ENCODE results near the gene CEP162.
"Not testable (repeated sequence)": the region's sequence is repeated elsewhere in the genome, so short reads cannot be mapped to it uniquely, and the experiment has no call there.

The CEP162 gene

DNA sequence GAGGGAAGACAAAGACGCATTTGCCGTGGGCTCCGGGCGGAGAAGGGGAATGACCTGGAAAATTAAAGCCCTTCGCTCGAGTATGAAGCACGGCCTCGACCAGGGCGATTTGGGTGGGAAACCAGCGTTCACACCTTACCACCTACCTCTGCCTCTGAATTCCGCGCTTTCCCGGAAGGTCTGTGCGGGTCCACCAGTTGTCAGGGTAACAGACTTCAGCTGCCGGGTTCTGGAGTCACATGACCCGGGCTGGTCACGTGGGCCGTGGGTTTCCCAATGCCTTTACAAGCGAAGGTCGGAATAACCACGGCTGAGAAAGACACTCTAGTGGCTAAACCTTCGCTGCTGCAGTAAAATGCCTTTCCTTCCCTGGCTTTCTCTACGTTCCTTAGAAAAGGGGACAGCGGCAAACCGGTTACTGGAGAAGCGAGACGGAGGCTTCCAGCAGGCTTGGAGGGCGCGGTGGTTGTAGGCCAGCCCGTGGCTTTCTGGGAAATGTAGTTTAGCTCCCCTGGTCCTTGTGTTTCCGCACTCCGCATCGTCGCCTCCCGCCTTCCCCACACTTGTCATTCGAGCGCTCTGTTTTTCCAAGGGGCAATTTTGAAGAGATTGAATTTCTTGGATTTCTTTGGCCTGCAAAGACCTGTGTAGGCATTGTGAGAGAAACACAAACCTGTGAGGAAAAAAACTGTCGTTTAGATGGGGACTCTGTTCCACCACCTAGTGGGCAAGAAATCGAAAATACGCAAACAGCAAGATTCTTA lies at the start of gene CEP162:
Gene CEP162 (minus strand): TSS at position 210 of the 764 bp plus-strand sequence. CDS start 1,250 bp downstream, outside the sequence.
- DNase-seq (ENCODE audit: low read depth, low spot score), result peak; percentile 68

GRCh38 chr6:84274856-84275255 lies 47.4 kb upstream of the CEP162 start:
- no peak for DNase-seq (ENCODE audit: low read depth, low spot score)

- DNase-seq (ENCODE audit: low read depth, low spot score), result no peak
Observed at GRCh38 chr6:84273048-84273809, 45.8 kb upstream of the CEP162 start.

GRCh38 chr6:84272298-84272697 lies 44.9 kb upstream of the CEP162 start:
- no peak for DNase-seq (ENCODE audit: low read depth, low spot score)

DNA sequence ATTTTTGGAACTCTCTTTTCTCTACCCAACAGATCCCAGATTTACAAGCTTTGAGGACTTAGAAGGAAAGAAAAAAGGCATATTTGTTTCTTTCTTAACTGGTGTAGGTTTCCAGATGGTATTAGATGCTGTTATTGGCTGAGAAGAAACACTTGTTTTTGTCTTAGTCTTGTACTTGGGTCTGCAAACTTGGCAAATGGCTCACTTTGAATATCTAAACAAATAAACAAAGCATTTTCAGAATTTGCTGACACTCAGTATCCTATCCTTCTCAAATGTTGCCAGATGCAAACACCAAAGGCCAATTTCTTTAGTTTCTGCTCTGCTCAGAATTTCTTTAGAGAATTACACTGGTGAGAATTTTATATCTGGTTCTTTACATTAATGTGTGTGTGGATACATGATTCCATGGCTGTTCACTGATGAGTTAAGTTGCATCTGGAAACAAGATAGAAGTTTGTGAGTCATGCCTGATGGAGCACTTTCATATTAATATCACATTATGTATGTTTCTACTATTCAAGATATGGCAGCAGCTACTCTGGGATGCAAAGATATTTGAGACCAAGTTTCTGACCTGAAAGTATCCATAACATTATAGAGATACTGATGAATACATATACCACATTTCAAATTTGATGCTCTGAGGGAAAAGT lies 43.7 kb upstream of the CEP162 start:
- DNase-seq (ENCODE audit: low read depth, low spot score), result no peak

DNA sequence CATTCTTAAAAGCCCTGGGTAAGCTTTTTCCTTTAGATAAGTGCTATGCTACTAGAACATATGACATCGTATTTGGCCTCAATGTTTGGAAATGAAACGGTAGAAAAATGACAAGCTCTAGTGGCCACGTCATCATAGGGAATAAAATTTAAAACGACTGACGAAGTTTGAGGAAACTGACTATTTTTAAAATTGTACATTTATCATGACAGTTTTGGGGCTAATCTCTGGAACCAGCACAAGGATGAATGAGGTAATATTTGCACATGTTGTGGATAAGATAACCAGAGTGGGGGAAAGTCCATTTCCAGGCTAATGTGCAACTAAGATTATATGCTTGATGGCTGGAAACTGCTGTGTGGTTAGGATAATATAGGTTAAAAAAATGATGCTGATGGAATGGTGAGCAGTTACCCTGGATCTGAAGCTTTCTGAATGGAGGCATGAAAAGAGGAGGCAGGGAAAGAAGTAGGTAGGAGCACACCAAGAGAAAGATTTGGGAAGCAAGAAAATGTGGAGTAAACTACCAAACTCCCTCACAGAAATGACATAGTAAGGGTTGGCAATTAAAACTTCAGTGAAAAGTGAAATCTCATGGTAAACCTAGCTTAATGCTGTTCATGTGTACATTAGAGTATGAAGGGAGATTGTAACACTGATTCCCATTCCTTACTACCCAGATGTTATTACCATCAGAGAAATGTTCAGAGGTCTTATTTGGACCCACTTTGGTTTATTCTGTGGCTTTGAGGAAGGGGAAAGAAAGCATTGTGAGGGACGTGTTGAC lies 42.7 kb upstream of the CEP162 start:
- no peak for DNase-seq (ENCODE audit: low read depth, low spot score)

DNA sequence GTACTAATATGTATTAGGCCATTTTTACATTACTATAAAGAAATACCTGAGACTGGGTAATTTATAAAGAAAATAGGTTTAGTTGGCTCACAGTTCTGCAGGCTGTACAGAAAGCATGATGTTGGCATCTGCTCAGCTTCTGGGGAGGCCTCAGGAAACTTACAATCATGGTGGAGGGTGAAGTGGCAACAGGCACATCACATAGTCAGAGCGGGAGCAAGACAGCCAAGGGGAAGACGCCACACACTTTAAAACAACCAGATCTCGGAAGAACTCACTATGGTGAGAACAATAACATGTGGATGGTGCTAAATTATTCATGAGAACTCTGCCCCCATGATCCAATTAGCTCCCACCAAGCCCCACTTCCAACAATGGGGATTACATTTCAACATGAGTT lies 41.3 kb upstream of the CEP162 start:
- DNase-seq (ENCODE audit: low read depth, low spot score), result no peak

GRCh38 chr6:84263557-84263956 lies 36.1 kb upstream of the CEP162 start:
- DNase-seq (ENCODE audit: low read depth, low spot score), result no peak

DNA sequence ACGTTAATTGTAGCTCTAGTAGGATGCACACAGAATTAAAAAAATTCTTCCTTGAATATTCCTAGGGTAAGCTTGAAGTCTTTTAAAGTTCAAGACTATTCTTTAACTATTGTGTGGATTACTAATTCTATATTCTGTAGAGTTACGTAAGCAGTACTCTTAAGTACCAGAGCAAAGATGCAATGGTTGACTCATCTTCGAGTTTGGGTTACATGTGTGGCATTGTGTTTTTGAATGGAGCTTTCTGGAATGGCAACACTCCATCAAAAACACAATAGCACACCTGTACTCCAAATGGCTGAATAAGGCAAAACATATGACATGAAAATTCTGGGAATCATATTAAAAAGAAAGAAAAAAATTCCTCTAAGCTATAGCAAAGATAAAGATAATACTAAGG lies 33.5 kb upstream of the CEP162 start:
- DNase-seq (ENCODE audit: low read depth, low spot score), result no peak

- no peak for DNase-seq (ENCODE audit: low read depth, low spot score)
Observed at GRCh38 chr6:84260196-84260595, 32.8 kb upstream of the CEP162 start.

GRCh38 chr6:84258866-84259265 lies 31.4 kb upstream of the CEP162 start:
- no peak for DNase-seq (ENCODE audit: low read depth, low spot score)

GRCh38 chr6:84258268-84258667 lies 30.8 kb upstream of the CEP162 start:
- no peak for DNase-seq (ENCODE audit: low read depth, low spot score)

DNA sequence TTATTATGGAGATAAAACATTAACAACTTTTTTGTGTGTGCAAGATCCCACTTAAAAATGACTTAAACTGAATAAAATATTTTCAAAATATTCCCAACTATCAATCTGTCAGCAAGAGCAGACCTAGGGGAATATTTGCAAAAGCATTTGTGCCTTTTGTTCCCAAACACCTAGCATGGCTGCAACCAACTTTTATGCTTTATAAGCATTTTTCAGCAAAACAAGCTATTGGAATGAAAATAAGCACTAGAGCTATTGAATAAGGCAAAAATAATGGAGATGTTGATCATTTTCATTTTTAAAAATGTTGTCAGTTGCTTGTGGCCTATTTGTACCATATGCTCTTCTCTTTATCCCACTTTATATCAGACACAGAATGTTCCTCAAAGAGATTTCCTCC lies 28.2 kb upstream of the CEP162 start:
- no peak for DNase-seq (ENCODE audit: low read depth, low spot score)

DNA sequence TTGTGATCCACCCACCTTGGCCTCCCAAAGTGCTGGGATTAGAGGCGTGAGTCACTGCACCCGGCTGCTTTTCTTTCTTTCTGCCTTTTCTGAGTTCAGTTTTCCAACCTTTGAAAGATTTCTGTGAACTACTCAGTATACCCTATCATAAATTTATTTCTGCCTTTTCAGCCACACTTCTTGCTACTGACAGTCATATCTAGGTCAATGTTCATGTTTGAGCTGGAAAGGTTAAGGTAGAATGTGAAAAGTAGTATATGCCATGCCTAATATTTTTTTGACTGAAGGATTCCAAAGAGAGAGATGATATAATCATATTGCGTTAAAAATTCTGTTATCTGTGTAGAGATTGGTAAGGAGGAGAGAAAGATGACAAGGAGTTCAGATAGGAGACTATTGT lies 25.9 kb upstream of the CEP162 start:
- DNase-seq (ENCODE audit: low read depth, low spot score), result no peak

DNA sequence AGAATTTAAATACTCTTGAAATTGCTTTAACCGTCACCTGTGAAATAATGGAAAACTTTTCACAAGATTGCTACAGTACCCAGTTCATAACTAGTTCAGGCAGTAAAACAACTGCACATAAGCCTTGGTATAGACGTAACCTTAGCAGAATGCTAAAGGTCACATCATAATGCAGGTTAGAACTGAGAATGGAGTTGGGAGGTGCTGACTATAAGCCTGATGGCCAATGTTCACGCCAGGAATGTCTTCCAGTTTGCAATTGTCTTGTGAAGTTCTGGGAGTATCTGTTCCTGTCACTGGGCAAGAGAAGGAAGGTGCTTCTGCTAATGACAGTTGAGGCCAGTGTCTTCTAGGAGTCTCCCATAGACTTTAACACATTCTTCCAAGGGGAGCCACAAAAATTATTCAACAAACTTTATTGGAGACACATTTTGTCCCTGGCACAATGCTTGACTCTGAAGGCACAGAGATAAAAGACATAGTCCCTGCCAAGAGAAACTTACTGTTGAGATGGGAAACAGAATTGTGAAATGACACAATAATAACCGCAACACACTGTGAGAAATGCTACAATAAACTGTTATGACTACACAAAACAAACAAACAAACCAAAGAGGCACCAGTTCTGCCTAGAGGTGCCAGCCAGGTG lies 24.6 kb upstream of the CEP162 start:
- no peak for DNase-seq (ENCODE audit: low read depth, low spot score)

- DNase-seq (ENCODE audit: low read depth, low spot score), result no peak
Observed at GRCh38 chr6:84249724-84250123, 22.3 kb upstream of the CEP162 start.

- not testable (repeated sequence) for DNase-seq (ENCODE audit: low read depth, low spot score)
Observed at GRCh38 chr6:84244416-84245081, 17.1 kb upstream of the CEP162 start.

- no peak for DNase-seq (ENCODE audit: low read depth, low spot score)
Observed at GRCh38 chr6:84243240-84243639, 15.8 kb upstream of the CEP162 start.

DNA sequence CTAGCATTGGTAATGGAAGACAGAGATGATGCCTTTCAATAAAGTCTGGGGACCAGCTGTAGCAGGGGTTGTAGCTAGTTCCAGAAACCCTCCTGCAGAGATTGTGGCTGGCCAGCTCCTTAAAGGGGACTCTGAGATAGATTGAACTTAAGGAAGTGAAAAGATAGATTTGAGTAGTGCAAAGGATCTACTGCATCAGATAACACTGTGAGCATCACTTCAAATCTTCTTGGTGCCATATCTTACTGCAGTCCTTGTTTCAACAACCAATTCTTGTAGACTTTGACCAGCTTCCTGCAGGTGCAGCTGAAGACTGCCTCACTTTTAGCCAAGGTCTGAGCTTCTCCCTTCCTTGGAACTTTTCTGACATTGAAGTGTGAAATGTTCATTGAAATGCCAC lies 14.8 kb upstream of the CEP162 start:
- DNase-seq (ENCODE audit: low read depth, low spot score), result no peak

GRCh38 chr6:84228198-84228543 lies 728 bp upstream of the CEP162 start:
- DNase-seq (ENCODE audit: low read depth, low spot score), result no peak

GRCh38 chr6:84227044-84227433 lies 404 bp downstream of the CEP162 start:
- no peak for DNase-seq (ENCODE audit: low read depth, low spot score)

Data from smooth muscle cell of the brain vasculature (primary cell).